ENCODE measurements around the gene IL12RB2. TPM values are rescaled to one million over a fixed set of nuclear protein-coding genes. Genes with fewer than 3 reads are reported as not detected.

The IL12RB2 gene
- total RNA-seq, 1 donor from 2014 or later = 1.3 TPM

DNA sequence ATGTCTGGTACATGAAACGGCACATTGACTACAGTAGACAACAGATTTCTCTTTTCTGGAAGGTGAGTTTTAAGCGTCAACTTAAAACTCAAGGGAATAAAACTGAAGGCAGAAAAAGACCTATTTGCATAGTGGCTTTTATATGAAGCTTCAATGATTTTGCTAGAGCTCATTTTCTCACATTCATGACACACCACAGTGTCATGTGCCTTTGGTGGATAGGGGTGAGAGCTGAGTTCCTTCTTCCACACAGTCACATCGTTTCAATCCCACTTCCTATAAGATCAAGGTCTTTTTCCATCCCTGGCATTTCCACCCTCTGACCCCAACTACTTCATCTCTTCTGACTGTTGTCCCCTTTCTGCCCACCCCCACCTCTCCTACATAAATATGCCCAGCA, 31.0 kb downstream of the IL12RB2 start:
- TF ChIP-seq, protein P1, sequence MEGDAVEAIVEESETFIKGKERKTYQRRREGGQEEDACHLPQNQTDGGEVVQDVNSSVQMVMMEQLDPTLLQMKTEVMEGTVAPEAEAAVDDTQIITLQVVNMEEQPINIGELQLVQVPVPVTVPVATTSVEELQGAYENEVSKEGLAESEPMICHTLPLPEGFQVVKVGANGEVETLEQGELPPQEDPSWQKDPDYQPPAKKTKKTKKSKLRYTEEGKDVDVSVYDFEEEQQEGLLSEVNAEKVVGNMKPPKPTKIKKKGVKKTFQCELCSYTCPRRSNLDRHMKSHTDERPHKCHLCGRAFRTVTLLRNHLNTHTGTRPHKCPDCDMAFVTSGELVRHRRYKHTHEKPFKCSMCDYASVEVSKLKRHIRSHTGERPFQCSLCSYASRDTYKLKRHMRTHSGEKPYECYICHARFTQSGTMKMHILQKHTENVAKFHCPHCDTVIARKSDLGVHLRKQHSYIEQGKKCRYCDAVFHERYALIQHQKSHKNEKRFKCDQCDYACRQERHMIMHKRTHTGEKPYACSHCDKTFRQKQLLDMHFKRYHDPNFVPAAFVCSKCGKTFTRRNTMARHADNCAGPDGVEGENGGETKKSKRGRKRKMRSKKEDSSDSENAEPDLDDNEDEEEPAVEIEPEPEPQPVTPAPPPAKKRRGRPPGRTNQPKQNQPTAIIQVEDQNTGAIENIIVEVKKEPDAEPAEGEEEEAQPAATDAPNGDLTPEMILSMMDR (IDR thresholded peaks at IDR 0.05) = no peak
- H3K36me3 ChIP-seq = no peaks in the 10 kb centered on the region

DNA sequence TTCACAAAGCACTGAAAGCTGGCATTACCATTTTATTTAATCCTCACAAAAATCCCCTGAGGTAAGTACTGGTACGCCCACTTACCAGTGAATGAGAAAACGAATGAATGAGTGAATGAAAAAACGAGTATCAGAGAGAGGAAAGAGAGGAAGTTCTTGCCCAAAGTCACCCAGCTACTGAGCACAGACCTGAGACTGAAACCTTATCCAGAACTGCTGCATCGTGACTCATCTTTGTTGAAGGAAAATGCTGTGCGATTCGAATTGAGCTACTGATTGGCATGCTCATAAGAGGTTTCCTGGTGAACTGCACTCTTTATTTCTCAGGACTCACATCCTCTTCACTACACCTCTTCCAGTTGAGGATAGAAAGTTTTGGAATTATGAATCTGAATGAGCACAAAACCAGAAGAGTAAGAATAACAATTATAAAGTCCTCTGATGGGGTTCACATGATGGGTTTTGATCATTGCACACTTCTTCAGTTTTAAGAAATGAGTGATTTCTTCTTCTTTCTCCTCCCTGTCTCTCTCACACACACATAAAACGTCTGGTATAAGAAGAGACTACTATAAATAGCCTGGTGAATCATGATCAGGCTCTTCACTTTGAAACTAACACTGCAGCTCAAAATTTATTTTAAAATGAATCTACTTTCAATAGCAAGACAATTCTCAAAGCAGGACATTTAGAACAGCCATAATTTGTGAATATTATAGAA, 32.1 kb downstream of the IL12RB2 start:
- ATAC-seq (no peak), DNase-seq (no peak)
- intact Hi-C loops (cut with DNase I) = no loop called here
- Histone ChIP-seq H3K27me3 (ENCODE audit: low read depth) (no peaks in the 10 kb centered on the region), H3K9me3 (no peaks in the 10 kb centered on the region), H3K27ac (no peak overlapping the region), H3K4me1 (no peaks in the 10 kb centered on the region), H3K4me3 (no peak overlapping the region), H3K36me3 (no peaks in the 10 kb centered on the region)
- TF ChIP-seq, protein P1 (IDR thresholded peaks at IDR 0.05) = no peak

More for the DNA sequence above, 31.0 kb downstream of the IL12RB2 start:
- no peak overlapping the region for H3K27ac ChIP-seq
- H3K4me3 ChIP-seq = no peak overlapping the region
- DNase-seq = no peak
- no peaks in the 10 kb centered on the region for H3K27me3 ChIP-seq (ENCODE audit: low read depth)
- H3K9me3 ChIP-seq = no peaks in the 10 kb centered on the region
- intact Hi-C loops (cut with DNase I) = no loop called here
- ATAC-seq = no peak
- H3K4me1 ChIP-seq = no peaks in the 10 kb centered on the region

GRCh38 chr1:67342076-67342890, 34.6 kb downstream of the IL12RB2 start:
- Histone ChIP-seq H3K4me1 (no peaks in the 10 kb centered on the region), H3K4me3 (no peak overlapping the region), H3K9me3 (no peaks in the 10 kb centered on the region), H3K36me3 (no peaks in the 10 kb centered on the region), H3K27ac (no peak overlapping the region), H3K27me3 (ENCODE audit: low read depth) (no peaks in the 10 kb centered on the region)
- DNase-seq (no peak), ATAC-seq (peak in 1 of 2 donors; percentile 35)
- TF ChIP-seq, protein P1 (IDR thresholded peaks at IDR 0.05) = no peak
- intact Hi-C loops (cut with DNase I) = no loop called here

- ATAC-seq = no peak
- Histone ChIP-seq H3K9me3 (no peaks in the 10 kb centered on the region), H3K4me1 (no peaks in the 10 kb centered on the region), H3K27ac (no peak overlapping the region), H3K27me3 (ENCODE audit: low read depth) (no peaks in the 10 kb centered on the region), H3K4me3 (no peak overlapping the region), H3K36me3 (no peaks in the 10 kb centered on the region)
- DNase-seq = no peak
- TF ChIP-seq, protein P1 (IDR thresholded peaks at IDR 0.05) = no peak
- intact Hi-C loops (cut with DNase I) = no loop called here
These were observed 37.9 kb downstream of the IL12RB2 start for GRCh38 chr1:67345556-67345955.

DNA sequence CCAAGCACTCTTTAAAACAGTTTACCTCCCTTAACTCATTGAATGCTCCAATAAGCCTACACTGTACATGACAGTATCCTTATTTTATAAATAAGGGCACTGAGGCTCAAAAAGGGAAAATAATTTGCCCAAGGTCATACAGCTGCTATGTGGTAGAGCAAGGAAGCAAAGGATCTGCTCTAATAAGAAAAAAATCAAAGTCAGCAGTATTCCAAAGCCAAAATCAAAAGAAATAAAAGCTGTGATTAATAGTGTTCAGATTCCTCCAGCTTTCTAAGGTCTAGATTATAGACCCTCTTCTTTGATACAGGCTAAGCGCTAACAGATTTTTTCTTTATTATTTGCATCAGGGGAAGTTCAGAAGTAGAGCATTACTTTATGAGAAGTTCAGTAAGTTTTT, 39.3 kb downstream of the IL12RB2 start:
- H3K27me3 ChIP-seq (ENCODE audit: low read depth) = no peaks in the 10 kb centered on the region
- no peak overlapping the region for H3K4me3 ChIP-seq
- no peak overlapping the region for H3K27ac ChIP-seq
- DNase-seq (no peak), ATAC-seq (no peak)
- intact Hi-C loops (cut with DNase I) = no loop called here
- H3K4me1 ChIP-seq = no peaks in the 10 kb centered on the region
- no peaks in the 10 kb centered on the region for H3K36me3 ChIP-seq
- no peaks in the 10 kb centered on the region for H3K9me3 ChIP-seq
- TF ChIP-seq, protein P1 (IDR thresholded peaks at IDR 0.05) = no peak
